Vagina (tissue), 2 donors: ENCODE measurements around the gene HPSE. TPM values are rescaled to one million over a fixed set of nuclear protein-coding genes. Genes with fewer than 3 reads are reported as not detected.

Experiments
- DNase-seq, 2 donors: peaks; one replicate each; pipeline ENCODE4 v3.0.0-alpha.2; 2017; ENCODE audit errors: extremely low spot score in 2 of 2
- H3K27ac ChIP-seq: fragments of 200-600 bp; sonication (generic); one replicate; pipeline ENCODE4 v1.5.1; 2019
- H3K27me3 ChIP-seq: fragments of 200-600 bp; sonication (generic); one replicate; pipeline ENCODE4 v1.5.1; 2019
- H3K36me3 ChIP-seq, 2 donors: fragments of 200-600 bp; sonication (generic); one replicate each; pipeline ENCODE4 v1.5.1; 2017 to 2019
- H3K4me1 ChIP-seq: fragments of 200-600 bp; sonication (generic); one replicate; pipeline ENCODE4 v1.5.1; 2019
- H3K4me3 ChIP-seq, 2 donors: fragments of 200-600 bp; sonication (generic); 1 replicate in 1 of 2; 2 replicates in 1 of 2; pipeline ENCODE4 v1.5.1; 2016 to 2019
- H3K9me3 ChIP-seq: fragments of 200-600 bp; sonication (generic); one replicate; pipeline ENCODE4 v1.5.1; 2019
- CTCF ChIP-seq, 3 experiments: fragments of 450-650 bp in 2 of 3; fragments of 200-600 bp in 1 of 3; sonication (generic) in 1 of 3; IDR thresholded peaks; one replicate each; pipeline ENCODE4 v1.5.1; 2017 to 2019; ENCODE audit warnings: antibody characterized with exemption in 3 of 3, mild to moderate bottlenecking in 2 of 3, moderate library complexity in 2 of 3
- POLR2A ChIP-seq, 2 donors: fragments of 450-650 bp; IDR thresholded peaks; one replicate each; pipeline ENCODE4 v1.6.1; 2017; ENCODE audit warnings: antibody characterized with exemption in 2 of 2, mild to moderate bottlenecking in 2 of 2, moderate library complexity in 2 of 2
- POLR2AphosphoS5 ChIP-seq, 2 donors: sonication (generic); formaldehyde crosslinking; IDR thresholded peaks; one replicate each; pipeline ENCODE4 v1.9.0; 2017; ENCODE audit warnings: antibody characterized with exemption in 2 of 2, mild to moderate bottlenecking in 2 of 2, low read depth in 1 of 2; ENCODE audit not compliant: insufficient read depth in 1 of 2
- intact Hi-C: fragments of 100-400 bp; cut with DNase I; formaldehyde crosslinking; loops from one replicate; pipeline ENCODE4 v1.15.1; 2023
- total RNA-seq: library from RNA; depleted of rRNA; stranded (reverse); fragments of >200 nt; gene quantifications from one replicate; pipeline ENCODE4 v1.2.3, GENCODE V29; 2016

The HPSE gene
- total RNA-seq, 1 donor from 2014 or later = 1.7 TPM

- H3K9me3 ChIP-seq = no peaks in the 10 kb centered on the region
- H3K27me3 ChIP-seq = no peaks in the 10 kb centered on the region
- no peak overlapping the region for H3K4me3 ChIP-seq
- no peaks in the 10 kb centered on the region for H3K36me3 ChIP-seq
- no peak overlapping the region for H3K27ac ChIP-seq
- intact Hi-C loops = no loop called here
- no peaks in the 10 kb centered on the region for H3K4me1 ChIP-seq
- TF ChIP-seq CTCF (IDR thresholded peaks at IDR 0.05) (no peak), POLR2AphosphoS5 (IDR thresholded peaks at IDR 0.05; ENCODE audit: insufficient read depth in 1 of 2, low read depth in 1 of 2) (no peak)
- no peak for DNase-seq
Observed at GRCh38 chr4:83371936-83372335, 37.3 kb upstream of the HPSE start.

GRCh38 chr4:83371235-83371634 is 36.6 kb upstream of the HPSE start:
- intact Hi-C loops = no loop called here
- Histone ChIP-seq H3K4me3 (no peak overlapping the region), H3K27ac (no peak overlapping the region), H3K4me1 (no peaks in the 10 kb centered on the region), H3K9me3 (no peaks in the 10 kb centered on the region), H3K36me3 (no peaks in the 10 kb centered on the region), H3K27me3 (no peaks in the 10 kb centered on the region)
- no peak for TF ChIP-seq CTCF (IDR thresholded peaks at IDR 0.05)
- no peak for TF ChIP-seq POLR2A (IDR thresholded peaks at IDR 0.05)
- no peak for TF ChIP-seq POLR2AphosphoS5 (IDR thresholded peaks at IDR 0.05; ENCODE audit: insufficient read depth in 1 of 2, low read depth in 1 of 2)
- DNase-seq = no peak

DNA sequence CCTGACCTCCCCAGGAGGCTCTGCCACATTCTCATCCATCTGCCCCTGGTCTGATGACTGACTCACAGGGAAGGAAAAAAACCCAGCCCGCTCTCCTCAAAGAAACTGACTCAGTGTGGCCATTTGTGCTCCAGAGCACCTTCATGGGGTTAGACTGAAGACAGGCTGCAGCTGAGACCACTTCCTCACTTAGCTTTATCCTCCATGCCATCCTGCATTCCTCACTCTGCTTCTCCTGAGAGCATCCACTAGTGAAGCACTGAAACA is 35.9 kb upstream of the HPSE start:
- no peak overlapping the region for H3K27ac ChIP-seq
- H3K9me3 ChIP-seq = no peaks in the 10 kb centered on the region
- TF ChIP-seq CTCF (IDR thresholded peaks at IDR 0.05) (no peak), POLR2AphosphoS5 (IDR thresholded peaks at IDR 0.05; ENCODE audit: insufficient read depth in 1 of 2, low read depth in 1 of 2) (no peak), POLR2A (IDR thresholded peaks at IDR 0.05) (no peak)
- no peaks in the 10 kb centered on the region for H3K36me3 ChIP-seq
- intact Hi-C loops = no loop called here
- H3K4me3 ChIP-seq = no peak overlapping the region
- H3K4me1 ChIP-seq = no peaks in the 10 kb centered on the region
- no peak for DNase-seq
- no peaks in the 10 kb centered on the region for H3K27me3 ChIP-seq

DNA sequence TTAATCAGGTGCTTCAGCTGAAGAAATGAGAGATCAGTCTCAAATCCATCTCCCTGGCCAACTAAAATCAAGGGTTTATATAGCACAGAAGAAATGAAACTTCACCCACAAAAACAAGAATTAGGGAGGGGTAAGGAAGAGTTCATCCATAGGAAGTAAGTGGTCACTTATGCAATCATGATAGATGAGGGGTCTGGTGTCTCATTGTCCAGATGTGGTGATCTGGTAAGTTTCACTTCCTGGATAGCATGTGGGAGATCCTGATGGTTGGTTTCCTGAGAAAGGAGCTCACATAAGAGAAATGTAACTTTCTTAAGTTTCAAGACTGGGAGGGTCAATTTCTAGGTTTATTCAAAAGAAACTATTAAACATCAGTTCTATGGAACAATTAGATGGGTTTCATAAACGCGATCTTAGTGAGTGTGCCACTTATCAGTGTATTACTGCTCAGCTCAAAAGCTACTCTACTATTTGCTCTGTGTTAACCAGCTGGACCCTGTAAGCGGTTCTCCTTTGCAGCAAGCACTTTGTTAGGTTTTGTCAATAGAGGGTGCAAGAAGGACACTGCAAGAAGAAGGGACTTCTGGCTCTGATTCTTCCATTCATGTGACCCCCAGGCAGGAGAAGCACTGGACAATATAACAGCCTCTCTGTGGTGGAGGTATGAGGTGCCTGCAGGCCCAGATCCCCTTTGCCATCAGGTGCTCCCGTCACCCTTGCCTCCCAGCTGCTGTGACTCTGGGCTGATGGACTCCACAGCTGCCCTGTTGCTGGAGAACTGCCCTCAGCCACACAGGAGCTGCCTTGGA is 35.4 kb upstream of the HPSE start:
- intact Hi-C loops = no loop called here
- Histone ChIP-seq H3K27ac (no peak overlapping the region), H3K4me1 (no peaks in the 10 kb centered on the region), H3K36me3 (no peaks in the 10 kb centered on the region), H3K27me3 (no peaks in the 10 kb centered on the region), H3K9me3 (no peaks in the 10 kb centered on the region), H3K4me3 (no peak overlapping the region)
- no peak for DNase-seq
- TF ChIP-seq POLR2AphosphoS5 (IDR thresholded peaks at IDR 0.05; ENCODE audit: insufficient read depth in 1 of 2, low read depth in 1 of 2) (no peak), POLR2A (IDR thresholded peaks at IDR 0.05) (no peak), CTCF (IDR thresholded peaks at IDR 0.05) (no peak)

DNA sequence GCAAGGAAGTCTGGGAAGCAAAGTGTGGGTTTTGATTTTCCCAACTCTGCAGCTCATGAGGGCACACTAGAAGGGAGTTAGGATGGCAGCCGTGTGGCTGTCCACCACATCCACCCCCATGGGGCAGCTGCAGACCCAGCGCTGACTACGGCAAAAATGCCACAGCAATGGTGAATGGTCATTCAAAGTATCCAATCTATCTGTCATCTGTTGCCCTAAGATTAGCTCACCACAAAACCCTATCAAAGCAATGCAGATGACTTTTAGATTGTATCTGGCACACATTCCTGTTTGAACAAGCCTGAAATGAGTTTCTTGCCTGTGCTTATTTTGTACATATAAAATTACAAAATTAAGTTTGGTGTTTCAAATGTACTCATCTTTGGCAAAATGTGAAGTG is 29.7 kb upstream of the HPSE start:
- Histone ChIP-seq H3K27me3 (no peaks in the 10 kb centered on the region), H3K9me3 (no peaks in the 10 kb centered on the region), H3K36me3 (no peaks in the 10 kb centered on the region), H3K4me1 (no peaks in the 10 kb centered on the region), H3K27ac (no peak overlapping the region), H3K4me3 (no peak overlapping the region)
- no peak for DNase-seq
- intact Hi-C loops = no loop called here
- TF ChIP-seq POLR2AphosphoS5 (IDR thresholded peaks at IDR 0.05; ENCODE audit: insufficient read depth in 1 of 2, low read depth in 1 of 2) (no peak), CTCF (IDR thresholded peaks at IDR 0.05) (no peak), POLR2A (IDR thresholded peaks at IDR 0.05) (no peak)
